22Rv1 (cell line): ENCODE results near the gene ASIC4.

Experiments
- ZFX ChIP-seq: fragments of 450-650 bp; IDR thresholded peaks from 2 replicates; pipeline ENCODE4 v1.6.1; 2017; ENCODE audit warnings: antibody characterized with exemption, borderline replicate concordance
- TF ChIP-seq, protein P1 (sequence below): fragments of 450-650 bp; IDR thresholded peaks from 2 replicates; pipeline ENCODE4 v1.5.1; 2017; ENCODE audit warnings: mild to moderate bottlenecking

DNA sequence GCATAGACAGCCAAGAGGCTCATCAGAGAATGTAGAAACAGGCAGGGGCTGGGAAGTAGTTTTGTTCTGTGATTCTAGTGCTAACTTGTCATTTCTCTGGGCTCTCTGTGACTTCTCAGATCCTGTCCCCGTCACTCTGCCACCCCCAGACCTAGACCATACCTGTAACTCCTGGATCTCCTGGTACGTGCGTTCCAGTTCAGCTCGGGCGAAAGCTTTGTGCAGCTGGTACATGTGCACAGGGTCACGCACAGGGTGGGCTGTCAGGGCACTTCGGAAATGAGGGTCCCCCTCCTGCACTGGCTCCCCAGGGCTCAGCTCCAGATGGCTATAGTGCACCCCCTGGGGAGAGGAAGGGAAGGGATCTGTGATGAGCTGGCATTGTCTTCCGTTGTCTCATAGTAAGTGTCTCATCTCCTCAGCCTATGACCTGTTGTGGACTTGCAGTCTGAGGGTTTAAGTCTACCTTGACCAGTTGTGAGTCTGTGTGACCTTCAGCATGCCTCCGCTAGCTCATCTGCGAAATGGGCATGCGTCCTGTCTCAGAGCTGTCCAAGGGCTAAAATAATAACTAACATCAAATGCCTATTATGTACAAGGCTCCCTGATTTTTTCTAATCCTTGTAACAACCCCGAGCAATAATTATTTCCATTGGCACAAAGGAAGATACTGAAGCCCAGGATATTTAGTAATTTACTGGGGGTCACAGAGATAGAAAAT is 26.7 kb downstream of the ASIC4 start:
- no peak for TF ChIP-seq ZFX
- TF ChIP-seq, protein P1, sequence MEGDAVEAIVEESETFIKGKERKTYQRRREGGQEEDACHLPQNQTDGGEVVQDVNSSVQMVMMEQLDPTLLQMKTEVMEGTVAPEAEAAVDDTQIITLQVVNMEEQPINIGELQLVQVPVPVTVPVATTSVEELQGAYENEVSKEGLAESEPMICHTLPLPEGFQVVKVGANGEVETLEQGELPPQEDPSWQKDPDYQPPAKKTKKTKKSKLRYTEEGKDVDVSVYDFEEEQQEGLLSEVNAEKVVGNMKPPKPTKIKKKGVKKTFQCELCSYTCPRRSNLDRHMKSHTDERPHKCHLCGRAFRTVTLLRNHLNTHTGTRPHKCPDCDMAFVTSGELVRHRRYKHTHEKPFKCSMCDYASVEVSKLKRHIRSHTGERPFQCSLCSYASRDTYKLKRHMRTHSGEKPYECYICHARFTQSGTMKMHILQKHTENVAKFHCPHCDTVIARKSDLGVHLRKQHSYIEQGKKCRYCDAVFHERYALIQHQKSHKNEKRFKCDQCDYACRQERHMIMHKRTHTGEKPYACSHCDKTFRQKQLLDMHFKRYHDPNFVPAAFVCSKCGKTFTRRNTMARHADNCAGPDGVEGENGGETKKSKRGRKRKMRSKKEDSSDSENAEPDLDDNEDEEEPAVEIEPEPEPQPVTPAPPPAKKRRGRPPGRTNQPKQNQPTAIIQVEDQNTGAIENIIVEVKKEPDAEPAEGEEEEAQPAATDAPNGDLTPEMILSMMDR = no peak
